SIG-M5 (cell line): Measurements from ENCODE around the gene CDK5RAP3.
"Not testable (repeated sequence)": the region's sequence is repeated elsewhere in the genome, so short reads cannot be mapped to it uniquely, and the experiment has no call there.

ENCODE experiments used
- DNase-seq: peaks from one replicate; lab custom pipeline; 2025; lab: John Stamatoyannopoulos, UW

The CDK5RAP3 gene

DNA sequence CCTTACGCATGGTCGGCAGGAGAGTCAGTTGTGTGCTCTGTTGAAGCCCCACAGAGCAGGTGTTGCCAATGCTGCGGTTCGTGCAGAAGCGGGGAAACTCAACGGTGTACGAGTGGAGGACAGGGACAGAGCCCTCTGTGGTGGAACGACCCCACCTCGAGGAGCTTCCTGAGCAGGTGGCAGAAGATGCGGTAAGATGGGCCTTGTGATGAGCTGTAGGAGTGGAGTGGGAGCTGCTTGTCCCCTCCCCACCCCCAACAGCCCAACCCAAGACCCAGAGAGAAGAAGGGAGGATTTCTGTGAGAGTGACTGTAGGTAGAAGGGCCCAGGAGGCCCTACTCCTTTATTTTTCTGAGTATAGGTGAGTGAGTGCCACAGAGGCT, 4.9 kb downstream of the CDK5RAP3 start:
- no peak for DNase-seq

DNA sequence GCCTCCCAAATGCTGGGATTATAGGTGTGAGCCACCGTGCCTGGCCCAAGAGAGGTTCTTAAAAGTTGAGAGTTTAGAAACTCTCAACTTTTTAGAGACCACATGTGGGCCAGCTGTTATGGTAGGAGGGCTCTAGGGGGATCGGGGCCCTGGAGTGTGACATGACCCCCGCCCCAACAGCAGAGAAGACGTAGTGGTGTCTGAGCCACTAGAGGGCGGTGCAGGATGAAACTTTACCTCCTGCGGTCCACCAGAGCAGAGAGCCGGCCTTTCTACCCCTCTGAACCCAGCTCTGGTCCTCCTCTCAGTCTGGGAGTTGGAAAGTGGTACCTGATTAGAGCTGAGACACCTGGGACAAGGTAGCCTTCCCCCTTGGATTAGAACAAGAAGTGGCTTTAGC, 7.4 kb downstream of the CDK5RAP3 start:
- DNase-seq, result no peak

GRCh38 chr17:47980541-47980940, 9.6 kb downstream of the CDK5RAP3 start:
- no peak for DNase-seq

- DNase-seq, result no peak
These were observed 10.5 kb downstream of the CDK5RAP3 start for GRCh38 chr17:47981462-47981861.

- DNase-seq, result no peak
These were observed 11.2 kb downstream of the CDK5RAP3 start for GRCh38 chr17:47982091-47982617.

DNA sequence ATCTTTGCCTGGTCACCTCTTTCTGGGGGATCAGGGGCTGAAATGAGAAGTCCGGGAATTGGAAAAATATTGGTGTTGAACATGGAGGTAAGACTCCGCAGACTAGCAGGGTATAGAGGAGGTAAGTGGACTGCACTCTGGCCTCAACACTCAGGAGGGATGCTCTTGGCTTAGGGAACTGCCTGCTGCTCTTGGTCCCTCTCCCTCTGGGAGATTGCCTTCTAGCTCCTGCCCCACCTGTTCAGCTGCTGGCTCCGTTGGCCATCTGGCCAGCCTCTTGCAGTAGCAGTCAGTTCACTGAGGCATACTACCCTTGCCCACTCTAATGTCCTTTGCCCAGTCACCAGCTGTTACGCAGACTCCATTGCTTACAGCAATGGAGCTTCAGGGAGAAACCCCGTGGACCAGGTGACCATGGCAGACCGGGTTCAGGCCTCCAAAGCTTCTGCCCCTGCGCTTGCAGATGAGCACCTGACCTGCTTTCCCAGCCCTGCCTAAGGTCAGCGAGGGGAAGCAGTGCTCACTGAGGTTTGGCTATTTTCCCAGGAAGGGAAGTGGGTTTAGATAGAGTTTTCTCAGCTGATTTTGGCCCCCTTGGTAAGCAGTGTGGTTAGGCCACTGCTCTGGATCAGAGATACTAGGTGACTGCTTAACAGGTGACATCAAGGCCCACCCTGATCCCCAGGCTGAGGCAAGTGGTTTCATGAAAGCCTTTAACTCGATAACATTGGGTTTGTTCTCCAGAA, 11.9 kb downstream of the CDK5RAP3 start:
- no peak for DNase-seq

- no peak for DNase-seq
These were observed 12.7 kb downstream of the CDK5RAP3 start for GRCh38 chr17:47983492-47984223.

GRCh38 chr17:47986520-47986919, 15.6 kb downstream of the CDK5RAP3 start:
- no peak for DNase-seq

DNA sequence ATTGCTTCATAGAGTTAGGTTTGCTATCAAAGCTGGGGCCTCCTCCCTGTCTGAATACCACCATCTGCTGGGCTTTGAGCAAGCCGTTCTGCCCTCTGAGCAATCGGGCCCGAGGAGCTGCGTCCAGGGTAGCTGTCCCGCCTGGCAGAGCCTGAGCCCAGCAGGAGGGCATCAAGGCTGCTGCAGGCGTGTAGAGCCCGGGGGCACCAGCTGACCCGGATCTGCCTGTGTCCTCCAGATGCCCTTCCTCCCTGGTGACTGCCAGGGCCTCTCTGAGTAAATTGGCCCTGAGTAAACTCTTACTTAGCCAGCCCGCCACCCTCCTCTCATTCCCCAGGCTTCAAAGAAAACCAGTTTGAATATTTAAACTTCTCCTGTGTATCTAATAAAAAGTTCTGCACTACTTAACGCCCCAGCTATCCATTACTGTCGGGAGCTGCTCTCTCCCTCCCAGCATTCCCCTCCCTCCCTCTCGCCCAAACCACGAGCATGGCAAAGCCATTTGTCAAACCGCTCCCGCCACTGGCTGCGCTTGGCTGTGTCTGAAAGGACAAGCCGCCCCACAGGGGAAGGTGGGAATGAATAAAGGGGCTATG, 16.4 kb downstream of the CDK5RAP3 start:
- no peak for DNase-seq

DNA sequence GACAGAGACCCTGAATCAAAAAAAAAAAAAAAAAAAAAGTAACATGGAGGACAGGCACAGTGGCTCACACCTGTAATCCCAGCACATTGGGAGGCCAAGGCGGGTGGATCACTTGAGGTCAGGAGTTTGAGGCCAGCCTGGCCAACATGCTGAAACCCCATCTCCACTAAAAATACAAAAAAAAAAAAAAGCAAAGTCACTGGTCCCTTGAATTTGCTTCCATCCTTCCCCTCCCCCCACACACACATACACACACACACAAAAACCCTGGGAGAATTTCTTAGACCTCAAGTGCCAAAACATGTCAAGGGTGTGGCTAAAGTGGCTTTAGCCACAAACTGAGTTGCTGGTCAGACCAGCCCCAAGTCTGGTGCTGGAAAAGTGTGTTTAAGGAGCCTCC, 17.5 kb downstream of the CDK5RAP3 start:
- DNase-seq, result not testable (repeated sequence)

- DNase-seq, result no peak
These were observed 18.2 kb downstream of the CDK5RAP3 start for GRCh38 chr17:47989159-47989558.

- no peak for DNase-seq
These were observed 18.8 kb downstream of the CDK5RAP3 start for GRCh38 chr17:47989700-47990099.

GRCh38 chr17:47990962-47991731, 20.2 kb downstream of the CDK5RAP3 start:
- no peak for DNase-seq

- DNase-seq, result no peak
These were observed 21.3 kb downstream of the CDK5RAP3 start for GRCh38 chr17:47992216-47992615.

GRCh38 chr17:47993031-47993564, 22.2 kb downstream of the CDK5RAP3 start:
- DNase-seq, result no peak

GRCh38 chr17:47993964-47994363, 23.1 kb downstream of the CDK5RAP3 start:
- DNase-seq, result no peak

- DNase-seq, result no peak
These were observed 23.8 kb downstream of the CDK5RAP3 start for GRCh38 chr17:47994724-47995123.

DNA sequence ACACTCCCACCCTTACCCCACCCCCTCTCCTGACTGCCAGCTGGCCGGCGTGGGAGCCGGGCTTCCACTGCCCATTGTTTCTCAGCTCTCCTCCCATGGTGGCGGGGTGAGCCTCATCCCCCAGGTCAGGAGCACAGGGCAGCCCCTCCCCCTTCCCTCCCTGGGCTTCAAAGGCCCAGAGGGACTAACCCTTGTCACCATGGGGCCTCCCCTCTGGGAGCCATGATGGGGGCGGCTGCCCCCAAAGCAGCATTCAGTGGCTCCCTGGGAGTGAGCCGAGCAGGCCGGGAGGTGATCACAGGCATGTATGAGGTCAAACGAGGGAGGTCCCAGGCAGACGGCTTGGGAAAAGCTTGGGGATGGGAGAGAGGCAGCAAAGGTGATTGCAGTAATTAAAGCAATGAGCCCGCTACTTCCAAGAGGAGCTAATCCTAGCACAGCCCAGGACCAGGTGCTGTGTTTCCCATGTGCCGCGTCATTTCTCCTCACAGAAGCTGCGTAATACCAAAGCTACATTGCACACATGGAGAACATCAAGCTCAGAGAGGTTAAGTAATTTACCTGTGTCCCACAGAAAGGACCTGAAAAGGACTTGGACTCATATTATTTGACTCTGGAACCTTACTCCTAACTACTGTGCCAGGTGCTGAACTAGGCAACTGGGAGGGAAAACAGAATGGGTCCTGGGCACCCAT, 24.5 kb downstream of the CDK5RAP3 start:
- DNase-seq, result no peak

DNA sequence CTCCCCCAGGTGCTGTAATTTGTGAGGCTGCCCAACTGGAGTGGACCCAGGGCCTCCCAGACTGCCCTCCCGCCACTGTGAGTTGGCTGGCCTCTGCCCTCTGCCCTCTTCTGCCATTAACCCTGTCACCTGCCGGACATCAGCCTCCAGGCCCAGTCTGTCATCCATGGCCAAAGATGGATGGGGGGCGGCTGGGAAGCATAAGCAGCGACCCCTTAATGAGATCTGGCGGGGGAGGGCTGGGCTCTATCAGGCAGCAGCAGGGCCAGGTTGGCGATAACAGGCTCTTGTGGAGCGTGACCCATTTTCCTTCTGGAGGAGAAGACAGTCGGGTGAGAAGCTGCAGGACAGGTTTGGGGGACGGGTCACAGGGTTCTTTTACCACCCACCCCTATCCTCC, 25.3 kb downstream of the CDK5RAP3 start:
- no peak for DNase-seq

DNA sequence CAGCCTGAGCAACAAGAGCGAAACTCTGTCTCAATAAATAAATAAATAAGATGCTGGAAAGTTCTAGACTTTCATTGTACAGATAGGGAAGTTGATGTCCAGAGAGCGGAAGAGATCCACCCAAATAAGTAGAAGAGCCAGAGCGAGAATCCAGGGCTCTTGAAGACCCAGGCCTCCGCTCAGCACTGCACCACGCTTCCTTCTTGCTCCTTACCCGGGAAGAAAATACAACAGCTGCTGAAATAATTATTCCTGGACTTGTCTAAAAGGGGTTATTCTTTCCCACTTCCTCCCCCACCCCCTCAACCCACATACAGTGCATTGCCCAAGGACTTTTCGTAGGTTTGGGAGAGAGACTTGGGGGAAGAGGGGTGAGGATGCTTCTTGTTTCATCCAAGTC, 26.7 kb downstream of the CDK5RAP3 start:
- no peak for DNase-seq

GRCh38 chr17:47998044-47998443, 27.1 kb downstream of the CDK5RAP3 start:
- no peak for DNase-seq
